ENCODE results near the gene EPHB1.

- TF ChIP-seq POLR2AphosphoS5 (IDR thresholded peaks at IDR 0.05; ENCODE audit: low read depth, low read length) = no peak
- TF ChIP-seq REST (IDR thresholded peaks at IDR 0.05; ENCODE audit: insufficient read depth in 1 of 2, low read depth in 2 of 2, low read length in 2 of 2) = no peak
- no peak for TF ChIP-seq TAF1 (IDR thresholded peaks at IDR 0.05; ENCODE audit: borderline replicate concordance, insufficient read depth, low read length)
- TF ChIP-seq SIN3A (IDR thresholded peaks at IDR 0.05; ENCODE audit: borderline replicate concordance, insufficient read depth, low read length) = no peak
Measured at GRCh38 chr3:134754768-134755559, 40.1 kb upstream of the EPHB1 start.

Measured in PFSK-1 (cell line).